Measurements from ENCODE around the gene PMAIP1.

Gene PMAIP1

GRCh38 chr18:59912007-59912550 is 12.3 kb downstream of the PMAIP1 start:
- no peak for DNase-seq (ENCODE audit: low read depth, low spot score)

DNA sequence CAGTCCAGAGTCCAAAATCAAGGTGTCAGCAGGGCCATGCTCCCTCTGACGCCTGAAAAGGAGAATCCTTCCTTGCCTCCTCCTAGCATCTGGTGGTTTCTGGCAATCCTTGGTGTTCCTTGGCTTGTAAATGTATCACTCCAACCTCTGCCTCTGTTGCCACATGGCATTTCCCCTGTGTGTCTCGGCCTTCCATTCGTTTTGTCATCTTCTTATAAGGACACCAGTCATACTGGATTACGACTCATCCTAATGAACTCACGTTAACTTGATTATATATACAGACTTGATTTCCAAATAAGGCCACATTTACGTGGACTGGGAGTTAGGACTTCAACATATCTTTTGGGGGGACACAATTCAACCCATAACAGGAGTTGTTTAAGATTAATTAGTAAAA is 15.8 kb downstream of the PMAIP1 start:
- DNase-seq (ENCODE audit: low read depth, low spot score): no peak

DNA sequence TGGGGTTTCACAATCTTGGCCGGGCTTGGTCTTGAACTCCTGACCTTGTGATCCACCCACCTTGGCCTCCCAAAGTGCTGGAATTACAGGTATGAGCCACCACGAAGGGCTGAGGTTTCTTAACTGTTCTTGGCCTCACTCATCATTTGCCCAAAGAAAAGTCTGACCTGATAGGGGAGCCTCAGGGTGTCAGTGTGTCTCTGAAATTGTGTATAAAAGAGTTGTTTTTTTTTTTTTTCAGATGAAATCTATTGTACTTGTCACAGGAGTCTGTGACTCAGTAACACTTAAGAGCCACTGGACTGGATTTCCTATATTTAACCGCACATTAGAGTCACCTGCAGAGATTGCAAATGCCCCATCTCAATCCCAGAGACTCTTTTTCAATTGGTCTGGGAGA is 16.9 kb downstream of the PMAIP1 start:
- no peak for DNase-seq (ENCODE audit: low read depth, low spot score)

DNA sequence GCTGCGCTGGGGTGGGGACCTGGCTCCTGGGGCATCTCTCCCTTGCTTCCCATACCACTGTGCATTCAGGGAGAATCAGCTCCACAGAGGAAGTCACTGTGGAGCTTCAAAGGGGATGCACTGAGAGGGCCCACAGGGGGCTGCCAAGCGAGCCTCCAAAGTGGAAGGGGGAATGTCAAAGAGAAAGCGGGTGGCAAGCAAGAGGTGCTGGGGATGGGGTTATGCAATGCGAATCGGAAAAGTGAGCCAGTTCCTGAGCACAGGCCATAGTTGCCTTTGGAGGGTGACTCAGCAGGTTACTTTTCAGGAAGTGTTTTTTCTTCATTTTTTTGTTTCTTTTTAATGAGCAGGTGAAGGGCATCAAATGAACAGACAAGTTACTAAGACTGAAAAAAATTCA is 17.6 kb downstream of the PMAIP1 start:
- no peak for DNase-seq (ENCODE audit: low read depth, low spot score)

DNA sequence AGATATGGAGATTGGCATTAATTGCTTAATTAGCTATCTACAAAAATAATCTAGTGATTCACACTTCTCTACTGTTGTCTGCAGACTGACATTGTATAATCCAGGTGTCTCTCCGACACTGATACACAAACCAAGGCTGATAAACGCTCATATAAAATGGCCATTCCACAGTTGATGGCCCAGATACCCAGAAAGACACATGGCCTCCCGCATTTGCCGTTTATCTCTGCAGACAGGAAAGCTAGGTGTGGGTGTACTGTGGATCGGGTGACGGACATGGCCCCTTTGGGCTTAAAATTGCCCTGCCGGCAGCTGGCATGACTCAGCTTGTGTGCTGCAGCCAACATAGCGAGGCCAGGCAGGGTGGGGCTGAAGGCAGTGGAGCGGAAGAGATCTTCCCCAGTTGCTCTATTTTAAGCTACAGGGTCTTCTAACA is 18.5 kb downstream of the PMAIP1 start:
- no peak for DNase-seq (ENCODE audit: low read depth, low spot score)

GRCh38 chr18:59918997-59919396 is 19.2 kb downstream of the PMAIP1 start:
- no peak for DNase-seq (ENCODE audit: low read depth, low spot score)

DNA sequence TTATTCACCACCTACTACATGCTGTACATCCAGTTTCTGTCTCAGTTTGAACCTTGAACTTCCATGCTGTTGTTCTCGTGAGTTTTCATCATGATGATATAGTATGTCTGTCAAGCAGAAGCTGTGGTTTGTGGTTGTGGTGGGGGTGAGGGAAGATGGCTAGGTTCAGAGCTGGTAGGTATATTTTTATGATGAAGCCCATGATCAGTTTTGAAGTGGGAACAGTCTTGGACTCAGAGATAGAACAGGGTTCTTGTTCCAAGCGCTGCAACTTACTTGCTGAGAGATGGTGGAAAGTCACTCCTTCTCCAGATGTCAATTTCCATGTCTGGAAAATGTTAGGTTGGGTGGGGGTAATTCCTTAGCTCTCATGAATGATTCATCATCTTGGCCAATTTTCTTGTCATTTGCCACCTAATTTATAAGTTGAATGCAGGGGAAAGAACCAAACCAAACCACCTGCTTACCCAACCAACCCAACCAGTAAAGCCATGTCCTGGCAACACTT is 21.6 kb downstream of the PMAIP1 start:
- no peak for DNase-seq (ENCODE audit: low read depth, low spot score)

DNA sequence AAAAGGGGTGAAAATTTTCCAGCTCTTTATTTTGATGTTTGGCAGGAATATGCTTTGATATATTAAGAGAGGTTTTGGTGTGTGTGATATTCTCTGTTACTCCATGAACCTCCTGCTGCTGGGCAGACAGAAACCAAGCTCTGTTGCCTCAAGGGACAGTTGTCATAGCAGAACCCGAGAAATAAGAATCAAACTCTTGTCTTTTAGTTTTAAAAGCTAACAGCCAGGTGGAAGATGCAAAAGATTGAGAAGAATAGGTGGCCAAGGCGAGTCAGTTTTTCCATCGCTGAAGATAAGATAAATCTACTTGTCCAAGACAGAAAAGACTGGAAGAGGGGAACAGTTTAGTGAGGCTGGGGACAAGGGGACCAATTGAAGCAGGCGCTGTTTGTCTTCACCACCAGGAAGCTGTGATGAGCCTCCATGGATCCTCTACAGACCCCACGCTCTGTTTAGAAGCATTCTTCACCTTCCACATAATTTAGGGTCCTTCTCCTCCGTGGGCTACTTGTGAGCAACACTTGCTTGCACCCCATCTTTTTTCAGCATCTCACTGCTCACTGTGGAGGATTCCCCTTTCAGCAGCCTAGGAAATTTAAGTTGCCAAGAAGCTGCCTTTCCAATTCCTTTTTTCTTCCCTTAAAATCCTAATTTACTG is 23.9 kb downstream of the PMAIP1 start:
- DNase-seq (ENCODE audit: low read depth, low spot score): no peak

GRCh38 chr18:59926131-59926530 is 26.3 kb downstream of the PMAIP1 start:
- no peak for DNase-seq (ENCODE audit: low read depth, low spot score)

- DNase-seq (ENCODE audit: low read depth, low spot score): no peak
These were observed 27.5 kb downstream of the PMAIP1 start for GRCh38 chr18:59927246-59927825.

GRCh38 chr18:59928201-59928600 is 28.4 kb downstream of the PMAIP1 start:
- no peak for DNase-seq (ENCODE audit: low read depth, low spot score)

GRCh38 chr18:59929621-59930295 is 30.0 kb downstream of the PMAIP1 start:
- no peak for DNase-seq (ENCODE audit: low read depth, low spot score)

GRCh38 chr18:59932401-59932800 is 32.6 kb downstream of the PMAIP1 start:
- no peak for DNase-seq (ENCODE audit: low read depth, low spot score)

DNA sequence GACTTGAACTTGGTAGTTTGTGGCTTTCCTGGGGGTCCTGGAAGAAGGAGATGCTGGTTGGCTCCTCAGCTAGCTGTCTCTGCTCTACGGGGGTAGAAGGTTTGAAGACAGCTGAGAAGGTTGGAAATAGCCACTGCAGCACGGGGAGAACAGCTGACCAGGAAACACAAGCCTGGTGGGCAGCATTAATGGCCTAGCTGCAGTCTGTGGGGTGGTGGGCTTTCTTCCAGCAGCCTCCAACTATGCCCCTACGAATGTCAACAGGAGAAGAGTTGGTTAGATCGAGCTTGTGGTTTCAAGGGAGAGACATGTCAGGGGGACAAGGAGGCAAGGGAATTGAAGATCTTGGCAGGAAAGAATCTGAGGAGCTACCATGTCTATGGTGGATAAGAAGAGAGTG is 38.9 kb downstream of the PMAIP1 start:
- no peak for DNase-seq (ENCODE audit: low read depth, low spot score)

DNA sequence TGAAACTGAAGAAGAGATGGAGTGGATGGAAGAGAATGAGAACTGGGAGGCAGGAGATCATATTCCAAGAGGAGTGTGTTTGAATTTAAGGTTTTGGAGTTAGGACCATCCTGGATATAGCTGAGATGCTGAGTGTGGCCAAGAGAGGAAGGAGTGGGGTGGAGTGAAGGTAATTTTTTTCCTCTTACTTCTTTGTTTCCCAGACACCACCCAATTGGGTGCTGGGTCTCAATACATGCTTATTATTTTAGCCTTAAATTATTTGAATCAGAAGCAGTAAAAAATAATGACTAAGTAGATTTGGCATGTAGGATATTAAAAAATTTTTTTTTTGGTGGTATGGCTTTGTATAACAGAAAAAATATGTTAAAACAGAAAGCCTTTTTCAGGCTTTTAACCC is 39.3 kb downstream of the PMAIP1 start:
- no peak for DNase-seq (ENCODE audit: low read depth, low spot score)

DNA sequence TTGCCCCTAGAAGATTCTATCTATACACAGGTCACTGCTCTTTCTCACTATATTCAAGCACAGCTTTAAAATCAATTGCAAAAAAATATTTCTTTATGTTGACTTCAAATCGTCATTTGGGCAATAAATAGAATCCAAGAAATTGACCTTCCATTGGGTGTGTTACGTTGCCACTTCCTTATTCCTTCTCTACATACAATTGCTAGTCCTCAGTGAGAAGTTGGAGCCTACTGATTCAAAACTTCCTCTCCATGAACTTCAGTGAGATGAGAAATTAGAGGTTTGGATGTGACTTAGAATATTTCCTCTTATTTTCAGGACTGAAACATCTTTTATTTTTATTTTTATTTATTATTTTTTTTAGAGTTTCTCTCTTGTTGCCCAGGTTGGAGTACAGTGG is 40.3 kb downstream of the PMAIP1 start:
- DNase-seq (ENCODE audit: low read depth, low spot score): no peak

GRCh38 chr18:59941331-59941730 is 41.5 kb downstream of the PMAIP1 start:
- no peak for DNase-seq (ENCODE audit: low read depth, low spot score)

DNA sequence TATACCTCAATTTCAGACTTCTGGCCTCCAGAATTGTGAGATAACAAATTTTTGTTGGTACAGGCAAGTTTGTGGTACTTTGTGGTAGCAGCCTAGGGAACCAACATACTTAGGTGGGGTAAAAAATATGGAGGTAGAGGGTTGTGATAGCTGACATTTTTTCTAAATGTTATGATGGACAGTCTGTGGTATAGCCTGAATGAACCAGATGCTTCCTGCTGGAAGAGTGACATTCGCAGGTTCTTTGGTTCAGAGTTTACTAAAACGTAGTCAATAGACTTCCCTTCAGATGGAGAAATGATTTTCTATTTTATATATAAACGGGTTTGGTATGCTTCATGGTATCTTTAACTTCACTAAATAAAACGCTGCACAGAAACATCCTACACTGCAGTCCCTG is 42.8 kb downstream of the PMAIP1 start:
- DNase-seq (ENCODE audit: low read depth, low spot score): no peak

DNA sequence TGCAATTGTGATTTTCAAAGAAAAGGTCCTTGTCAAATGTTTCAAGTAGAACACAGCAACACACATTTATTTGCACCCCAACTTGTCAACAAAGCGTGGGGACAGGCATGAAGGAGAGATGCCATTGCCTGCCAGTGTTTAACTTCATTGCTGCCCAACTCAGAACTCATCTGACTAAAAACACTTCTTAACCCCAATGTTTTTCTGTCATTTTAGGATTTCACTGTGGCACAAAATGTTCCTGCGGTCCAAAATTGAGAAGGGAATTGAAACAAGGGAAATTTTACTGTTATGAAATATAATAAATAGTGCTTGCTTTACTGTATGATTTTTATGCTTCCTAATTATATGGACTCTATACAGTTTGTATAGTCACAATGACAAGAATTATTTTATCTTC is 45.7 kb downstream of the PMAIP1 start:
- no peak for DNase-seq (ENCODE audit: low read depth, low spot score)

- no peak for DNase-seq (ENCODE audit: low read depth, low spot score)
These were observed 50.6 kb downstream of the PMAIP1 start for GRCh38 chr18:59950215-59950944.

- DNase-seq (ENCODE audit: low read depth, low spot score): no peak
These were observed 51.8 kb downstream of the PMAIP1 start for GRCh38 chr18:59951591-59951990.
